Spinal cord (tissue), 10 donors: Measurements from ENCODE around the gene OTP. TPM values are rescaled to one million over a fixed set of nuclear protein-coding genes. Genes with fewer than 3 reads are reported as not detected.
A peak's percentile ranks its signal among the peaks of the same experiment; 100 is the strongest.

ENCODE experiments used
- DNase-seq, 6 donors: peaks; one replicate each; pipeline versions ENCODE4 v3.0.0 to v3.0.0-alpha.2; 2013 to 2015; ENCODE audit warnings: low spot score in 6 of 6, low read depth in 4 of 6
- H3K27ac ChIP-seq: one replicate; pipeline ENCODE4 v1.5.1; 2013; ENCODE audit warnings: low read depth, low read length, control low read depth
- H3K27me3 ChIP-seq: one replicate; pipeline ENCODE4 v1.6.1; 2013; ENCODE audit warnings: low read length; ENCODE audit not compliant: control insufficient read depth, insufficient read depth
- H3K36me3 ChIP-seq: one replicate; pipeline ENCODE4 v1.6.1; 2013; ENCODE audit warnings: low read length; ENCODE audit not compliant: control insufficient read depth, insufficient read depth
- H3K4me1 ChIP-seq: one replicate; pipeline ENCODE4 v1.6.1; 2013; ENCODE audit warnings: low read length; ENCODE audit not compliant: control insufficient read depth, insufficient read depth
- H3K4me3 ChIP-seq: one replicate; pipeline ENCODE4 v1.5.1; 2013; ENCODE audit warnings: low read depth, low read length, control low read depth
- H3K9me3 ChIP-seq: one replicate; pipeline ENCODE4 v1.6.1; 2013; ENCODE audit warnings: low read length; ENCODE audit not compliant: control insufficient read depth, insufficient read depth
- WGBS: methylation state at CpG from one replicate; pipeline ENCODE4 v1.1.5; 2013; ENCODE audit warnings: missing lambda C conversion rate; ENCODE audit not compliant: insufficient coverage; 5-methylcytosine and 5-hydroxymethylcytosine counted together
- long read RNA-seq, 4 donors: transcript quantifications; one replicate each; lab custom pipeline, GENCODE V29; 2026
- polyA plus RNA-seq, 2 donors: library from polyadenylated mRNA; unstranded; fragments of 120-200 nt; gene quantifications; one replicate each; pipeline ENCODE4 v1.2.1, GENCODE V29; 2013; ENCODE audit not compliant: insufficient read length in 2 of 2
- total RNA-seq, 2 donors: library from RNA; depleted of rRNA in 1 of 2; stranded (reverse); fragments of 120-200 nt in 1 of 2; fragments of >200 nt in 1 of 2; gene quantifications; one replicate each; pipeline versions ENCODE4 v1.2.3 to v1.2.4, GENCODE V29; 2013 to 2014
- donor health status: healthy.

OTP gene
- total RNA-seq = 1 to 10 TPM in 1 of 2 donors, under 1 TPM in 1; 0.83 to 1.8 TPM
- 10 to 100 TPM; 10.4 to 11.8 TPM for polyA plus RNA-seq
- long read RNA-seq, donor 1, transcript OTP-201 (3 exons, 3,669 nt) = major isoform, 6 of 6 reads
- long read RNA-seq, donor 1, partial matches to known transcripts = 0 of 6 reads
- long read RNA-seq, donor 1, other reads (novel, unspliced or antisense) = 0 of 6 reads
- long read RNA-seq, donor 2 = 0 reads
- long read RNA-seq, donor 3 = 0 reads
- long read RNA-seq, donor 4 = 0 reads

GRCh38 chr5:77637998-77638762, at the start of gene OTP:
TSS of gene OTP (minus strand) at chr5:77638713. CDS start at chr5:77638549, 164 bp downstream.
- peak in 2 of 6 donors; percentile 12 to 34 for DNase-seq
- 4% methylated on average over 12 of the region's 24 CpGs for WGBS
- no peaks in the 10 kb centered on the region for H3K9me3 ChIP-seq
- H3K36me3 ChIP-seq = no peaks in the 10 kb centered on the region
- peaks cover 39% of the 10 kb centered on the region for H3K4me1 ChIP-seq
- no peak within 1 kb of the TSS for H3K27ac ChIP-seq
- H3K27me3 ChIP-seq = peaks cover 99% of the 10 kb centered on the region
- H3K4me3 ChIP-seq = no peak within 1 kb of the TSS

- no peaks in the 10 kb centered on the region for H3K27me3 ChIP-seq
- DNase-seq = no peak
- H3K9me3 ChIP-seq = no peaks in the 10 kb centered on the region
- H3K4me1 ChIP-seq = no peaks in the 10 kb centered on the region
- no peak overlapping the region for H3K27ac ChIP-seq
- no CpG with 5 or more reads among the region's 6 CpGs for WGBS
- no peak overlapping the region for H3K4me3 ChIP-seq
- H3K36me3 ChIP-seq = no peaks in the 10 kb centered on the region
These were observed 44.7 kb upstream of the OTP start for GRCh38 chr5:77683171-77683732.

- no peak overlapping the region for H3K27ac ChIP-seq
- H3K4me3 ChIP-seq = no peak overlapping the region
- no peak for DNase-seq
- H3K36me3 ChIP-seq = no peaks in the 10 kb centered on the region
- H3K9me3 ChIP-seq = no peaks in the 10 kb centered on the region
- no peaks in the 10 kb centered on the region for H3K4me1 ChIP-seq
- H3K27me3 ChIP-seq = peaks cover 2% of the 10 kb centered on the region
- WGBS = 50% methylated on average over 3 of the region's 3 CpGs
These were observed 32.0 kb upstream of the OTP start for GRCh38 chr5:77670526-77670925.

- H3K9me3 ChIP-seq = no peaks in the 10 kb centered on the region
- peak in 1 of 6 donors; percentile 15 for DNase-seq
- no peaks in the 10 kb centered on the region for H3K4me1 ChIP-seq
- no peak overlapping the region for H3K27ac ChIP-seq
- WGBS = no CpG with 5 or more reads among the region's 1 CpG
- H3K27me3 ChIP-seq = peaks cover 2% of the 10 kb centered on the region
- no peak overlapping the region for H3K4me3 ChIP-seq
- H3K36me3 ChIP-seq = no peaks in the 10 kb centered on the region
These were observed 31.2 kb upstream of the OTP start for GRCh38 chr5:77669677-77670076.

GRCh38 chr5:77663090-77663863, 24.8 kb upstream of the OTP start:
- Histone ChIP-seq H3K36me3 (no peaks in the 10 kb centered on the region), H3K9me3 (no peaks in the 10 kb centered on the region), H3K4me1 (no peaks in the 10 kb centered on the region), H3K4me3 (no peak overlapping the region), H3K27ac (no peak overlapping the region), H3K27me3 (peaks cover 2% of the 10 kb centered on the region)
- no CpG with 5 or more reads among the region's 7 CpGs for WGBS
- DNase-seq = peak in 2 of 6 donors; percentile 5 to 6

GRCh38 chr5:77662635-77663034, 24.1 kb upstream of the OTP start:
- peaks cover 2% of the 10 kb centered on the region for H3K27me3 ChIP-seq
- H3K36me3 ChIP-seq = no peaks in the 10 kb centered on the region
- H3K4me1 ChIP-seq = no peaks in the 10 kb centered on the region
- DNase-seq = no peak
- H3K4me3 ChIP-seq = no peak overlapping the region
- H3K9me3 ChIP-seq = no peaks in the 10 kb centered on the region
- no peak overlapping the region for H3K27ac ChIP-seq

- Histone ChIP-seq H3K27ac (no peak overlapping the region), H3K27me3 (peaks cover 2% of the 10 kb centered on the region), H3K36me3 (no peaks in the 10 kb centered on the region), H3K4me1 (no peaks in the 10 kb centered on the region), H3K9me3 (no peaks in the 10 kb centered on the region), H3K4me3 (no peak overlapping the region)
- DNase-seq = no peak
These were observed 20.1 kb upstream of the OTP start for GRCh38 chr5:77658662-77659061.

GRCh38 chr5:77651343-77651742, 12.8 kb upstream of the OTP start:
- H3K27ac ChIP-seq = no peak overlapping the region
- no peak for DNase-seq
- no peaks in the 10 kb centered on the region for H3K9me3 ChIP-seq
- H3K4me3 ChIP-seq = no peak overlapping the region
- no peaks in the 10 kb centered on the region for H3K4me1 ChIP-seq
- H3K27me3 ChIP-seq = peaks cover 56% of the 10 kb centered on the region
- no peaks in the 10 kb centered on the region for H3K36me3 ChIP-seq
- 79% methylated on average over 2 of the region's 2 CpGs for WGBS

GRCh38 chr5:77650686-77651085, 12.2 kb upstream of the OTP start:
- WGBS = no CpG with 5 or more reads among the region's 1 CpG
- peaks cover 63% of the 10 kb centered on the region for H3K27me3 ChIP-seq

More at GRCh38 chr5:77650686-77651085, 12.2 kb upstream of the OTP start:
- Histone ChIP-seq H3K9me3 (no peaks in the 10 kb centered on the region), H3K27ac (no peak overlapping the region), H3K4me1 (peaks cover 3% of the 10 kb centered on the region), H3K4me3 (no peak overlapping the region), H3K36me3 (no peaks in the 10 kb centered on the region)
- DNase-seq = no peak
